CD4-positive, alpha-beta T cell treated with Interleukin-10 for 1 hour (primary cell): ENCODE data around the gene FLYWCH2.

ENCODE experiments used
- DNase-seq: peaks from one replicate; pipeline ENCODE4 v3.0.0-alpha.2; 2020

The FLYWCH2 gene

DNA sequence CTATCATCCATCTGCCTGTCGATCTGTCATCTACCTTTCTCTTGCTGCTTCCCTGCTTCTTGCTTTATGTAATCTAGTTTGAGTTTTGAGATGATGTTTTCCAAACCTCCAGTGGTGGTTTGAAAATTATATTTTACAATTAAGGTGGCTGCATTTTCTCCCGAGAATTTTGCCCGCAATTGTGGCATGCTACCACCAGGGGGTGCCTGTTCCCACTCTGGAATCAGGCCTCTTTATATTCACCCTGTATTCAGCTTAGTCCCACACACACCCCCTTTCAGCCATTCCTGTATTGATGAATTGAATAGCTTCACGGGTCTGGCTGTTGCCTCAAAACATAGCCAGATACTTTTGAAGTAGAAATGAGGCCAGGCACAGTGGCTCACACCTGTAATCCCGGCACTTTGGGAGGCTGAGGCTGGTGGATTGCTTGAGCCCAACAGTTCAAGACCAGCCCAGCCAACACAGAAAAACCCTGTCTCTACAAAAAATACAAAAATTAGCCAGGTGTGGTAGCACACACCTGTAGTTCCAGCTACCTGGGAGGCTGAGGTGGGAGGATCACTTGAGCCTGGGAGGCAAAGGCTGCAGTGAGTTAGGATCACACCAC is 28.2 kb upstream of the FLYWCH2 start:
- DNase-seq: no peak

- DNase-seq: no peak
Observed at GRCh38 chr16:2855536-2855935, 27.5 kb upstream of the FLYWCH2 start.

DNA sequence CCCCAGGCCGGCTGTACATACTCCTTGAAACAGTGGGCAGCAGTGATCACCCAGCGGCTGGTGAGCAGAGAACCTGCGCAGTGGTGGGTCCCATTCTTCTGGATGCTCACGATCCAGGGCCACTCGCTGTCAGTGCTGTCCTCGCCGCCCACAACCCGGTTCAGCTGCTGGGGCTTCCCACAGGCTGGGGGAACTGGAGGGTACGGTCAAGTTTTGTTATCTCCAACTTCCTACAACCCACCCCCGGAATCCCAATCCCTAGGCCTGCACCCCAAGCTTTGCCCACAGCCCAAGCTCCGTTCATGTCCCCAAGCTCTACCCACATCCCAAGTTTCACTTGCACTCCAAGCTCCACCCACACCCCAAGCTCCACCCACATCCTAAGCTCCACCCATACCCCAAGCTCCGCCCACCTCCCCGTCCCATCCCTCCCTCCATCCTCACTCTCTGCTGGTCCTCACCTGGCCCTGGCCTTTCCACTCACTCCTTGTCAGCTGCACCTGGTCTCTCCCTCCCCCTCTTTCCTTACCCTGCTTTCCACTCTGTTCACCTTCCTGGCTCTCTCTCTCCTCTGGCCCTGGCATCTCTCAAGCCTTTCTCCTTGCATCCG is 26.8 kb upstream of the FLYWCH2 start:
- peak; percentile 28 for DNase-seq

GRCh38 chr16:2856686-2857450 is 26.1 kb upstream of the FLYWCH2 start:
- no peak for DNase-seq

- DNase-seq: no peak
Observed at GRCh38 chr16:2857451-2858244, 25.4 kb upstream of the FLYWCH2 start, which contains the start of gene PRSS22. Gene PRSS22, minus strand, starts transcription at chr16:2858170. Its CDS starts 66 bp downstream, at chr16:2858104.

DNA sequence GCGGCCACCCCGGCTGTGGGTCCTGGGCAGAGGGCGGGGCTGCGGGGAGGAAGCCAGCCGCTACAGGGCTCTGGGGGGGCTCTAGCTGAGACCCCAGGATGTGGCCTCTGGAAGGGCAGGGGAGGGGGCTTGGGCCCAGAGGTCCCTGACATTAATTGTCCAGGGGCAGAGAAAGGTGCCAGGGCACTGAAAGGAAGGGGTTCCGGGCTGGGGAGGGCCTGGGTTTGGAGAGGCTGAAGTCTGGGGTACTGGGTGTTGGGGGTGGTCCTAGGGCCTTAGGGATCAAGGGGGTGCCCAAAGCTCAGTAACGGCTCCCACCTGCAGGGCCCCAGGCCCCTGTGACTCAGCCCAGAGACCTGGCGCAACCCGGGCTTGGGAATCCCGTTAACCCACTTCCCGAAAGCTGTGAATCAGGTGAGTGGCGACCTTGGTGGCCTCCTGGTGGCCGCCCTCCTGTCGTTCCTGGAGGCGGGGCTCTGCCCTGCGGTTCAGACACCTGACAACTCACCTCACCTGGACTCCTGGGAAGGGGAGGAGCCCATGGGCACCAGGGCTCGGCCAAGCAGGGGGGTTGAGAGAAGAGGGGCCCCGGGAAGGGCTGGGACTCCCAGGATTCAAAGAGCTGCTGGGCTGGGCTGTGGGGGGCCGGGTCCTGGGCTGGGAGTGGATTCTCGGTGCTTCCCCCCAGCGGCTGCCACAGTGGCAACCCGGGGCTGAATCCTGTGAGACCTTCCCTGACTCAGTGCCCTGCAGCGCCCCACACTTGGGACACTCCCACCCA is 24.6 kb upstream of the FLYWCH2 start:
- DNase-seq: no peak

DNA sequence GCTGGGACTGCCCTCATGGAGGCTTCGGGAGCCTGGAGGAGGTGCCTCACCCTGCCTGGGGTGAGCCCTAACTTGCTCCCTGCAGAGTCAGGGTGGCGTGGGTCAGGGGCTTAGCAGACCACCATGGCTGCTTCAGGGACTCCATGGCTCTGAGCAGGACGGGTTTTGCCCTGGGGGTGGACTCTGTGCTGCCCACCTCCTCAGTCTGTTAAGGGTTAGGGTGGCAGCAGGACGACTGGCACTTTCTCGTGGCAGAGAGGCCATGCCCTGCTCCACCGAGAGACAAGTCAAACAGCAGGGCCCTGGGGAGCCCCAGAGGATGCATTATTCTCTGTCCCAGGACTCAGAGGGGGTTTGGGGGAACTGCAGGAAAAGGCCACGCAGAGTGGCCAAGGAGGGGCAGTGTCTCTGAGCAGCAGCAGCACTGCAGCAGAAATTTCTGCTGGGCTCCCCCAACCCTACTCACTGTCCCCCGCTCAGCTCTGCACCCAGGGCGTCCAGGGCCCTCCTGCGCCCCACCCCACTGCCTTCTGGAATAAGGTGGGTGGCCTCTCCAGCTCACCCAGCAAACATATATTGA is 23.2 kb upstream of the FLYWCH2 start:
- no peak for DNase-seq

DNA sequence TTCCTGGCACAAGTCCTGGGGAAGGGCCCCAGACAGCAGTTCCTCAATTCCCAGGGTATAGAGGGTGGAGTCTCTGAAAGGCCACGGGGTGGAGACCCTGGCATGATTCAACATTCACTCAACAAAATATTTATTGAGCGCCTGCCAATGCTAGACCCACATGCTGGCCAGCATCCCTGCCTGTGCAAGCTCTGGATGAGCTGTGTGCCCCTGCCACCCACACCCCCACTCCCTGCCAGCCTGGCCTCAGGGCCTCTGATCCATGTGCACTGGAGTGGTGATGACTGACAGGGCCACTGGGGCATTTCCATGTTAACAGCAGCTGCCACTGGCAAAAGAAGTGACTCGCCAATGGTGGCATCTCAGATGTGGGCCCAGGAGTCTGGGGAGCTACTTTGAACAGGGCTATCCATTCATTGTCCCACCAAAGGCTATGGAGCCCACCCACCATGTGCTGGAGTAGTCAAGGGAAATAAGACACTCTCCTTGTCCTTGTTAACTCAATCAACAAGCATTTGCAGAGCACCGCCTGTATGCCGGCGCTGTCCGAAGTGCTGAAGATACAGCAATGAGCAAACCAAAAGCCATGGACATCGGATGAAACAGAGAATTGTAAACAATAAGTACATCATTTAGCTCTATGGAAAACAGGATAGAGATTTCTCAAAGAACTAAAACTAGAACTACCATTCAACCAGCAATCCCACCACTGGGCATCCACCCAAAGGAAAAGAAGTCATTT is 22.0 kb upstream of the FLYWCH2 start:
- DNase-seq: no peak

DNA sequence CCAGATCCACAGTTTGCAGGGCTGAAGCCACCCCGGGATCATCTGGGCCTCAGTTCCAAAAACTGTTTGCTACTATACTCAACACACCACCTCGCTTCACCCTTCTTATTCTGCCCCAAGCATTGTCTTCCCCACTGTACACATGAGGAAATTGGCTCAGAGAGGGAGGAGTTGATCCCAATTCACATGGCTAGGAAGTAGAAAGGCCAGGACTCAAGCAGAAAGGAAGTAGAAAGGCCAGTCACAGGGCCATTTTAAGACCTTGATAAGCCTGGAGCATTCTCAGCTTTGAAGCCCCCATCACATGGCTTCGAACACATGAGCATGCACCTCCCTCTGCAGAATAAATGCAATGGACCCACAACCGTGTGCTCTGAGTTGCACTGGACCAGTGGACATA is 17.4 kb upstream of the FLYWCH2 start:
- no peak for DNase-seq

DNA sequence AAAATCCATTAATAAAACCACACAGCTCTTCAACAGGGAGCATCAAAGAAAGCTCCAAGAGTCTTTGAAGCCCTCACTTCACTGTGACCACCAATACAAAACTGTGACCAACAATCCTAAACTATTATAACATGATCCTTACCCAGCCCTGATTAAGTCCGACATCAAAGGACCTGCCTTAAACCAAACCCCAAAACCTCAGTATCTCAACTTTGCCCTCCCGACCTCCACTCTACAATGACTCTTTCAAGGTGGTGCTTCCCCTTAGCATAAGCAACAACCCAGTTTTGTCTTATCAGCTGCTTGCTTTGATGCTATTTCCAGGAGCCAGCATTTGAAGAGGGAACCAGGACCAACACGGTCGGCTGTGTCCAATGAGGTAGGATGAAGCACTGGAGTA is 16.6 kb upstream of the FLYWCH2 start:
- DNase-seq: no peak

GRCh38 chr16:2867661-2867986 is 15.4 kb upstream of the FLYWCH2 start:
- DNase-seq: no peak

- DNase-seq: peak; percentile 97
Observed at GRCh38 chr16:2867987-2868789, 14.8 kb upstream of the FLYWCH2 start.

- DNase-seq: no peak
Observed at GRCh38 chr16:2871926-2872325, 11.1 kb upstream of the FLYWCH2 start.

DNA sequence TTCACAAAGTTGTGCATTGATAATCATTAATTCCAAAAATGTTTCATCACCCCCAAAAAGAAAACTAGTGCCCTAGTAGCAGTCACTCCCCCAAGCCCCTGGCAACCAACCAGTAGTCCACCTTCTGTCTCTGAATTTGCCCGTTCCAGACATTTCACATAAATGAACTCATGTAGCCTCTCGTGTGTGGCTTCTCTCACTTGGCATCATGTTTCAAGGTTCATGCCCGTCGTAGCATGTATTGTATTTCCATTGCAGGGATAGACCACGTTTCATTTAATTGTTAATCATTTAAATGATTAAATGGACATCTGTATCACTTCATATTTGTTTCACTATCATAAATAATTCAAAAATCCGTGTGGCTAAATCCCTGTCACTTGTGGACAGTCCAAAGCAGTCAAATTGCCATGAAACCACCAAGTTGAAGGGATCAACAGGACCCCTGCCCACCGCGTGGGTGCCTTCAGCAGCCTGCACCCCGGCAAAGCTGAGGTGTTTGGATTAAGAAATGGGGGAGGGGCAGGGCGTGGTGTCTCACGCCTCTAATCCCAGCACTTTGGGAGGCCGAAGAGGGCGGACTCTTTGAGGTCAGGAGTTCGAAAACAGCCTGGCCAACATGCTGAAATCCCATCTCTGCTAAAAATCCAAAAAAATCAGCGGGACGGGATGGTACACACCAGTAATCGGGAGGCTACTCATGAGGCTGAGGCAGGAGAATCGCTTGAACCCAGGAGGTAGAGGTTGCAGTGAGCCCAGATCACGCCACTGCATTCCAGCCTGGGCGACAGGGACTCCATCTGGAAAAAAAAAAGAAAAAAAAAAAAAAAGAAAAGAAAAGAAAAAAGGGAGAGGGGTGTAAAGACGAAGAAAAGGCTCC is 8.7 kb upstream of the FLYWCH2 start:
- DNase-seq: no peak

DNA sequence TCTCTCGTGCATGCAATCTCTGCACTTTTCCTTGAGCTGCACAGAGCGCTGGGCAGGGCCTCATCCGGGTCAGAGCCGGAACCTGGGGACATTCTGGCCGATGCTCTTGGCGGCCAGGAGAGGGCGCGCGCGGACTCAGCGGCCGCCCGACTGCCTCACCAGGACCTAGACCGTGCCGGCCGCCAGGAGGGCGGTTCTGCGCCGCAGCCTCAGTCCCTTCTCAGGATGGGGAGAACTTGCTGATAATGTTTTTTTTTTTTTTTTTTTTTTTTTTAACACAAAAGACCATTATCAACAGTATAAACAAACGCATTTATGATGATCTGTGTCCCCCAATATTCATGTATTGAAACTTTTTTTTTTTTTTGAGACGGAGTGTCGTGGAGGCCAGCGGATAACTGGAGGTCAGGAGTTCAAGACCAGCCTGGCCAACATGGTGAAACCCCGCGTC is 8.1 kb upstream of the FLYWCH2 start:
- DNase-seq: peak; percentile 78

DNA sequence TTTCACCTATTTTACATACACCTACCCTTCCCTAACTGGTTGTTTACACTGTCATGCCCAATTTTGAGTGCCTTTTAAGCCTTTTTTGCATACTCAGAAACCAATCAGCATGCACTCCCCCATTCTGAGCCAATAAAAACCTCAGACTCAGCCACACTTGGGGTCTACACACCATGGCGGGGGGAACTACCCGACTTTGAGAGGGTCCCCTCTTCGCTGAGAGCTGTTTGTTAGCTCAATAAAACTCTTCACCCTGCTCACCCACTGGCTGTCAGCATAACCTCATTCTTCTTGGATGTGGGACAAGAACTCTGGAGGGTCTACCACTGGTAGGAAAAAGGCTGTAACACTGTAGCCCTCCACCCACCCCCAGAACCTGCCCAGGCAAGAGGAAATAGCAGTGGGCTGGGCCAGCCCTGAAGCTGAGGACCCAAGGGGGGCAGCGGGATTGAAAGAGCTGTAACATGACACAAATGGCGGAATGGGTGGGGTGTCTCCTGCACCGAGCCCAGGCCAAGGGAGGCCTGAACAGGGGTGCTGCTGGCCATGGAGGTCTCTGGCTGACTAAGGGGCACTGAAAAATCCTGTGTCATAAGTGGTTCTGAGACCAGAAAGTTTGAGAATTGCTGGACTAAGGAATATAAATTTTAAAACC is 3.0 kb upstream of the FLYWCH2 start:
- no peak for DNase-seq

- DNase-seq: no peak
Observed at GRCh38 chr16:2881783-2882649, 999 bp upstream of the FLYWCH2 start.

DNA sequence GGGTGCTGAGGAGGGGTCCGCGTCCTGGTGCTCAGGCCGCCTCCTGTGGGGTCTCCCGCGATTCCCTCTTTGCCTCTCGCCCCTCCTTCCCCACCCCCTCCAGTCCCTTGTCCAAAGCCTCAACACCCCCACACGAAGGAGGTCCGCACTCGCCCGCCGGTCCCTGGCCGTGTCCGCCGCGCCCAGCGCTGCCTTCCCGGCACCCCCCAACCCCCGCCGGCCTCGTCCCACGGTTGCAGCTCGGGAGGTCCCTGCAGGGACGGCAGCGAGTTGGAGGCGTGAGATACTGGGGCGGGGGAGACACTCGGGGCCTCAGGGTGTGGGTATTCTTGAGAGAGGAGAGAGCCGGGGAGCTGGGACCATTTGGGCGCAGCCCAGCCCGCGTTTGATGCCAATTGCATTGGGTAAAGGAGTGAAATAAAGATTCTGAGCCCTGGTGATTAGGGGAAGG is 468 bp downstream of the FLYWCH2 start:
- no peak for DNase-seq
